ENCODE data around the gene CCDC192.

The CCDC192 gene

GRCh38 chr5:127957183-127957582, 254.0 kb downstream of the CCDC192 start:
- peak; percentile 91 for ATAC-seq
- TF ChIP-seq CSRNP3 (CRISPR knock-in tag; IDR thresholded peaks at IDR 0.05) (no peak), ZC3H10 (CRISPR knock-in tag; IDR thresholded peaks at IDR 0.05) (no peak), ZNF70 (CRISPR knock-in tag; IDR thresholded peaks at IDR 0.05) (no peak), ZFP3 (CRISPR knock-in tag; IDR thresholded peaks at IDR 0.05) (peak; percentile 37; the same call in 1 of the 2 replicates), OSR1 (CRISPR knock-in tag; IDR thresholded peaks at IDR 0.05) (no peak), TSHZ2 (CRISPR knock-in tag; IDR thresholded peaks at IDR 0.05) (0 out of 2 replicates have a peak, but pooled peaks have one; percentile 67), CREB5 (CRISPR knock-in tag; IDR thresholded peaks at IDR 0.05; ENCODE audit: low read depth) (no peak), GLIS3 (CRISPR knock-in tag; IDR thresholded peaks at IDR 0.05) (no peak), TCF4 (CRISPR knock-in tag; IDR thresholded peaks at IDR 0.05; ENCODE audit: borderline replicate concordance) (peak; percentile 62; the same call in 1 of the 2 replicates), PATZ1 (CRISPR knock-in tag; IDR thresholded peaks at IDR 0.05; ENCODE audit: borderline replicate concordance) (no peak), SNAI2 (CRISPR knock-in tag; IDR thresholded peaks at IDR 0.05) (no peak)

- no peak for ATAC-seq
- TF ChIP-seq PPARA (CRISPR knock-in tag; IDR thresholded peaks at IDR 0.05; ENCODE audit: borderline replicate concordance), result no peak
- TF ChIP-seq CREB5 (CRISPR knock-in tag; IDR thresholded peaks at IDR 0.05; ENCODE audit: low read depth), result no peak
- no peak for TF ChIP-seq CSDC2 (CRISPR knock-in tag; IDR thresholded peaks at IDR 0.05)
- no peak for TF ChIP-seq ARNTL (CRISPR knock-in tag; IDR thresholded peaks at IDR 0.05; ENCODE audit: borderline replicate concordance, low read depth)
- no peak for TF ChIP-seq BACH2 (CRISPR knock-in tag; IDR thresholded peaks at IDR 0.05; ENCODE audit: borderline replicate concordance)
- TF ChIP-seq TOX (CRISPR knock-in tag; IDR thresholded peaks at IDR 0.05; ENCODE audit: borderline replicate concordance), result no peak
- no peak for TF ChIP-seq TCF4 (CRISPR knock-in tag; IDR thresholded peaks at IDR 0.05; ENCODE audit: borderline replicate concordance)
- TF ChIP-seq ZFP30 (CRISPR knock-in tag; IDR thresholded peaks at IDR 0.05), result no peak
- TF ChIP-seq OSR1 (CRISPR knock-in tag; IDR thresholded peaks at IDR 0.05), result no peak
- TF ChIP-seq ISL1 (CRISPR knock-in tag; IDR thresholded peaks at IDR 0.05), result no peak
- TF ChIP-seq RARB (CRISPR knock-in tag; IDR thresholded peaks at IDR 0.05), result no peak
- no peak for TF ChIP-seq ZNF8 (CRISPR knock-in tag; IDR thresholded peaks at IDR 0.05)
- no peak for TF ChIP-seq POU6F1 (CRISPR knock-in tag; IDR thresholded peaks at IDR 0.05; ENCODE audit: borderline replicate concordance, low read depth)
- no peak for TF ChIP-seq SNAI2 (CRISPR knock-in tag; IDR thresholded peaks at IDR 0.05)
Measured at GRCh38 chr5:127957701-127958239, 254.6 kb downstream of the CCDC192 start.

Data from SK-N-SH treated with all-trans-retinoic acid at 6 μM for 48 hours (cell line).